ENCODE data around the gene DNAJC30. TPM values are rescaled to one million over a fixed set of nuclear protein-coding genes. Genes with fewer than 3 reads are reported as not detected.

The DNAJC30 gene
- 2.7 and 6.1 TPM in 2 replicates for total RNA-seq

DNA sequence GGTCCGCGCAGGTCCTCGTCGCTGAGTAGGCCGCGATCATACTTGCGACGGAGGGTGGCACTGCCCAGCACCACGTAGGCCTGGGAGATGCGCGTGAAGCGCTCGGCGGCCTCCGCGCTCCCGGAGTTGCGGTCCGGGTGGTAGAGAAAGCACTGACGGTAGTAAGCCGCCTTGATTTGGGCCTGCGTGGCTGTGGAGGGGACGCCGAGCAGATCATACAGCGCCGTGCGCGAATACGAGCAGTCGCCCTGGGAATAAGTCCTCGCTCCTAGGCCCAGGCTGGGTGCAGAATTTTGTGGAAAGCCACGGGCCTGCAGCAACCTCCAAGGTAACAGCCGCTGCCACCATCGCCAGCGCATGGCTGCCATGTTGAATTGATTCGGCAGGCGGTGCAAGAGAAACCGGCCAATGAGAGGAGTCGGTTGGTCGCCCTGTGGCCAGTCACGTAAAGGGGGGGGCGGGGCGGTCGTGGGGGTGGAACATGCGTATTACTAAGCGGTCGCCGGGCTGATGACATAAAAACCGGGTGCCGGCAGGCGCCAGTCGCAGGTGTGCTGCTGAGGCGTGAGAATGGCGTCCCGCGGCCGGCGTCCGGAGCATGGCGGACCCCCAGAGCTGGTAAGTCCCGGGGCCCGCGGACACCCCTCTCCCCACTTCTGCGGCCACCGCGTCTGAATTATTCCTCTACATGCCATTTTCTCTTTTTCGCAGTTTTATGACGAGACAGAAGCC lies at the start of gene DNAJC30, which contains the start of gene BUD23:
Gene DNAJC30, minus strand, starts transcription at position 398 of the 732 bp plus-strand sequence. Its CDS starts 30 bp downstream, at position 368.
Gene BUD23, plus strand, starts transcription at position 542 of the 732 bp plus-strand sequence. Its CDS starts 29 bp downstream, at position 571.
- TF ChIP-seq, protein P1, sequence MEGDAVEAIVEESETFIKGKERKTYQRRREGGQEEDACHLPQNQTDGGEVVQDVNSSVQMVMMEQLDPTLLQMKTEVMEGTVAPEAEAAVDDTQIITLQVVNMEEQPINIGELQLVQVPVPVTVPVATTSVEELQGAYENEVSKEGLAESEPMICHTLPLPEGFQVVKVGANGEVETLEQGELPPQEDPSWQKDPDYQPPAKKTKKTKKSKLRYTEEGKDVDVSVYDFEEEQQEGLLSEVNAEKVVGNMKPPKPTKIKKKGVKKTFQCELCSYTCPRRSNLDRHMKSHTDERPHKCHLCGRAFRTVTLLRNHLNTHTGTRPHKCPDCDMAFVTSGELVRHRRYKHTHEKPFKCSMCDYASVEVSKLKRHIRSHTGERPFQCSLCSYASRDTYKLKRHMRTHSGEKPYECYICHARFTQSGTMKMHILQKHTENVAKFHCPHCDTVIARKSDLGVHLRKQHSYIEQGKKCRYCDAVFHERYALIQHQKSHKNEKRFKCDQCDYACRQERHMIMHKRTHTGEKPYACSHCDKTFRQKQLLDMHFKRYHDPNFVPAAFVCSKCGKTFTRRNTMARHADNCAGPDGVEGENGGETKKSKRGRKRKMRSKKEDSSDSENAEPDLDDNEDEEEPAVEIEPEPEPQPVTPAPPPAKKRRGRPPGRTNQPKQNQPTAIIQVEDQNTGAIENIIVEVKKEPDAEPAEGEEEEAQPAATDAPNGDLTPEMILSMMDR (conservative IDR thresholded peaks at IDR 0.05; ENCODE audit: low read depth, low read length), result no peak
- DNase-seq (ENCODE audit: low read depth), result peak; percentile 52
- peak within 1 kb of the TSS; percentile 82 for H3K4me3 ChIP-seq (ENCODE audit: low read depth, low read length)

DNA sequence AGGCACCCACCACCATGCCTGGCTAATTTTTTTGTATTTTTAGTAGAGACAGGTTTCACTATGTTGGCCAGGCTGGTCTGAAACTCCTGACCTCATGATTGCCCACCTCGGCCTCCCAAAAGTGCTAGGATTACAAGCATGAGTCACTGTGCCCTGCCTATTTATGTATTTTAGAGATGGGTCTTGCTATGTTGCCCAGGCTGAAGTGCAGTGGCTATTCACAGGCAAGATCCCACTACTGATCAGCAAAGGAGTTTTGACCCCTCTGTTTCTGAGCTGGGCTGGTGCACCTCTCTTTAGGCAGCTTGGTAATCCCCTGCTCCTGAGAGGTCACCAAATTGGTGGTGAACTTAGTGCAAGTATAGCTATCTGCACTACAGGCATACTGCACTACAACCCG lies 49.1 kb upstream of the DNAJC30 start:
- no peak for DNase-seq (ENCODE audit: low read depth)
- TF ChIP-seq, protein P1 (conservative IDR thresholded peaks at IDR 0.05; ENCODE audit: low read depth, low read length), result no peak
- H3K4me3 ChIP-seq (ENCODE audit: low read depth, low read length), result no peak overlapping the region

DNA sequence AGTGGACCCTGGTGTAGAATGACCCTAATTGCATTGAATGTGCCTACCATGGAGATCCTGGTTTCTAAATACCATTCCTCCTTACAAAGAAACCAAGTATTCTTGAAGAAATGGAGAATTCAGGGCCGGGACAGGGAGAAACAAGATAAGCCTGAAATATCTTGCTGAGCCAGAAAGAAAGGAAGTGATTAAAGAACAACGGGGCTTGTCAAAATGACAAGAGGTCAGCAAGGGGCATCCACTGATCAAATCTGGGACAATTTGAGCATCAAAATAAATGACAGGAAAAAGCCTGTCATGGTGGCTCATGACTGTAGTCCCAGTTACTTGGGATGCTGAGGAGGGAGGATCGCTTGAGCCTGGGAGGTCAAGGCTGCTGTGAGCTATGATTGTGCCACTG lies 47.2 kb upstream of the DNAJC30 start:
- DNase-seq (ENCODE audit: low read depth), result no peak
- H3K4me3 ChIP-seq (ENCODE audit: low read depth, low read length), result no peak overlapping the region
- TF ChIP-seq, protein P1 (conservative IDR thresholded peaks at IDR 0.05; ENCODE audit: low read depth, low read length), result no peak

DNA sequence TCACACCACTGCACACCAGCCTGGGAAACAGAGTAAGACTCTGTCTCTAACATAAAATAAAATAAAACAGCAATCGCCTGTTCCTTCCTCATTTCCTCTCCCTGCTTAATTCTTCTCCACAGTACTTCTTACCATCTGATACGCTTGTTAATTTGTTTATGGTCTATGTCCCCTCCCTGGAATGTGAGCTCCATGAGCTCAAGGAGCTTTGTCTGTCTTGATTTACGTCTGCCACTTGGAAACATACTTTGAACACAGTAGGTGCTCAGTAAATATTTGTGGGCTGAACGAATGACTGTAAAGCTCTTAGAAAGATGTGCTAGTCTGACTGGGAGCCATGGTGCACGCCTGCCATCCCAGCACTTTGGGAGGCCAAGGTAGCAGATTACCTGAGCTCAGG lies 45.3 kb upstream of the DNAJC30 start:
- no peak overlapping the region for H3K4me3 ChIP-seq (ENCODE audit: low read depth, low read length)
- TF ChIP-seq, protein P1 (conservative IDR thresholded peaks at IDR 0.05; ENCODE audit: low read depth, low read length), result no peak
- no peak for DNase-seq (ENCODE audit: low read depth)

DNA sequence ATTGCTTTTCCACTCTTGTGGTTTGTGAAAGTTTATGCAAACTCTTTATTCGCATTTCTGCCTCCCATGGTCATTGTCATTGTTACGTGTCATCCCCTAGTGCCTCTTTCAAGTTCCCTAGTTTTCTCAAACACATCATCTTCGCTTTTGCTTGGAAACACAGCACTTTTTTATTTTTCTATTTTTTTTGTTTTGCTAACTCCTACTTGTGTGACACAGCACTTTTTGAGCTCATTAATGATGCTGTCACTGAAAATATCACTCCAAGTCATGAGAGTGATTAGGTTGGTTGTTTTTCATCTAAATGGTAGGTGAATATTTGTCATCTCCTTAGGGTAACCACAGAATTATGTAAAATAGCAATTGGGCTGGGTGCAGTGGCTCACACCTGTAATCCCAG lies 44.7 kb upstream of the DNAJC30 start:
- no peak overlapping the region for H3K4me3 ChIP-seq (ENCODE audit: low read depth, low read length)
- DNase-seq (ENCODE audit: low read depth), result no peak
- TF ChIP-seq, protein P1 (conservative IDR thresholded peaks at IDR 0.05; ENCODE audit: low read depth, low read length), result no peak

DNA sequence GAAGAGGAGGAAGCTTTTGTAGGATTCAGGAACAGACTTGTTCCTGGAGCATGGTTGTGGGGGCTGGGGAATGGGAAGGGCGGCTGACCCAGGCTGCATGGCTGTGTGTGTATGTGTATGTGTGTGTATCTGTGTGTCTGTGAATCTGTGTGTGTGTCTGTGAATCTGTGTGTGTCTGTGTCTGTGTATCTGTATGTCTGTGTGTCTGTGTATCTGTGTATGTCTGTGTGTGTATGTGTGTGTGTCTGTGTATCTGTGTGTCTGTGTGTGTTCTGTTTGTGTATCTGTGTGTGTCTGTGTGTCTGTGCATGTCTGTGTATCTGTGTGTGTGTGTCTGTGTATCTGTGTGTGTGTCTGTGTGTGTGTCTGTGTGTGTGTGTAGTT lies 42.8 kb upstream of the DNAJC30 start:
- no peak for DNase-seq (ENCODE audit: low read depth)
- H3K4me3 ChIP-seq (ENCODE audit: low read depth, low read length), result no peak overlapping the region
- TF ChIP-seq, protein P1 (conservative IDR thresholded peaks at IDR 0.05; ENCODE audit: low read depth, low read length), result no peak

DNA sequence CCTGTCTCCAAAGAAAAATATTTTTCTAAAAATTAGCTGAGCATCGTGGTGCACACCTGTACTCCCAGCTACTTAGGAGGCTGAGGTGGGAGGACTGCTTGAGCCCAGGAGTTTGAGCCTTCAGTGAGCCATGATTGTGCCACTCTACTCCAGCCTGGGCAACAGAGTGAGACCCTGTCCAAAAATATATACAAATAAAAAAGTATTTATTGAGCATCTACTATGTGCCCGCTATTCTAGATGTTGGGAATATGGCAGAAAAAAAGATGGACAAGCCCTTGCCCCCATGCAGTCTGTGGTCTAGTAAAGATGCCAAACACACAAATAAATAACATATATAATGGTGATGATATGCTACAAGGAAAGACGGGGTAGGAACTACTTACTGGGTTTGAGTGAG lies 40.6 kb upstream of the DNAJC30 start:
- no peak overlapping the region for H3K4me3 ChIP-seq (ENCODE audit: low read depth, low read length)
- TF ChIP-seq, protein P1 (conservative IDR thresholded peaks at IDR 0.05; ENCODE audit: low read depth, low read length), result no peak
- DNase-seq (ENCODE audit: low read depth), result no peak
